ENCODE results near the gene NDUFV1. TPM values are rescaled to one million over a fixed set of nuclear protein-coding genes. Genes with fewer than 3 reads are reported as not detected.
"Not testable (repeated sequence)": the region's sequence is repeated elsewhere in the genome, so short reads cannot be mapped to it uniquely, and the experiment has no call there.

The NDUFV1 gene
- total and polyA plus RNA-seq, 4 donors, result 83.6 to 172 (median 163) TPM

GRCh38 chr11:67636962-67637361 is 30.2 kb downstream of the NDUFV1 start:
- no peak overlapping the region for H3K4me3 ChIP-seq (ENCODE audit: low read depth in 1 of 3, low read length in 3 of 3)
- H3K9ac ChIP-seq (ENCODE audit: low read depth in 1 of 2, low read length in 2 of 2), result no peak overlapping the region
- WGBS, result 88% methylated on average over 6 of the region's 6 CpGs
- no peak for DNase-seq (ENCODE audit: low spot score)
- peaks cover 1 to 21% (median 14%) of the 10 kb centered on the region in 4 donors for H3K4me1 ChIP-seq (ENCODE audit: control insufficient read depth in 4 of 4, insufficient read depth in 4 of 4, low read length in 3 of 4)
- H3K27ac ChIP-seq (ENCODE audit: low read depth in 1 of 2, low read length in 2 of 2), result no peak overlapping the region
- no peak for TF ChIP-seq SP1 (IDR thresholded peaks at IDR 0.05)
- H3K36me3 ChIP-seq (ENCODE audit: control insufficient read depth in 4 of 4, insufficient read depth in 3 of 4, low read depth in 1 of 4, low read length in 3 of 4), result no peaks in the 10 kb centered on the region
- H3K27me3 ChIP-seq (ENCODE audit: control insufficient read depth in 4 of 4, insufficient read depth in 4 of 4, low read length in 3 of 4), result no peaks in the 10 kb centered on the region
- H3K9me3 ChIP-seq (ENCODE audit: control insufficient read depth in 4 of 4, low read length in 3 of 4), result no peaks in the 10 kb centered on the region

GRCh38 chr11:67637441-67637840 is 30.7 kb downstream of the NDUFV1 start:
- DNase-seq (ENCODE audit: low spot score); H3K27me3 ChIP-seq (ENCODE audit: control insufficient read depth in 4 of 4, insufficient read depth in 4 of 4, low read length in 3 of 4); H3K4me3 ChIP-seq (ENCODE audit: low read depth in 1 of 3, low read length in 3 of 3); H3K36me3 ChIP-seq (ENCODE audit: control insufficient read depth in 4 of 4, insufficient read depth in 3 of 4, low read depth in 1 of 4, low read length in 3 of 4); H3K27ac ChIP-seq (ENCODE audit: low read depth in 1 of 2, low read length in 2 of 2); H3K9me3 ChIP-seq (ENCODE audit: control insufficient read depth in 4 of 4, low read length in 3 of 4); H3K9ac ChIP-seq (ENCODE audit: low read depth in 1 of 2, low read length in 2 of 2): not testable (repeated sequence)
- peaks cover 0 to 16% (median 10%) of the 10 kb centered on the region in 4 donors for H3K4me1 ChIP-seq (ENCODE audit: control insufficient read depth in 4 of 4, insufficient read depth in 4 of 4, low read length in 3 of 4)
- WGBS, result 93% methylated on average over 3 of the region's 3 CpGs

GRCh38 chr11:67638535-67639437 is 32.0 kb downstream of the NDUFV1 start:
- Histone ChIP-seq H3K9me3 (ENCODE audit: control insufficient read depth in 4 of 4, low read length in 3 of 4) (no peaks in the 10 kb centered on the region), H3K27ac (ENCODE audit: low read depth in 1 of 2, low read length in 2 of 2) (no peak overlapping the region), H3K9ac (ENCODE audit: low read depth in 1 of 2, low read length in 2 of 2) (no peak overlapping the region), H3K27me3 (ENCODE audit: control insufficient read depth in 4 of 4, insufficient read depth in 4 of 4, low read length in 3 of 4) (no peaks in the 10 kb centered on the region), H3K4me3 (ENCODE audit: low read depth in 1 of 3, low read length in 3 of 3) (no peak overlapping the region), H3K36me3 (ENCODE audit: control insufficient read depth in 4 of 4, insufficient read depth in 3 of 4, low read depth in 1 of 4, low read length in 3 of 4) (peaks cover 0 to 6% (median 0%) of the 10 kb centered on the region in 4 donors), H3K4me1 (ENCODE audit: control insufficient read depth in 4 of 4, insufficient read depth in 4 of 4, low read length in 3 of 4) (peaks cover 0 to 5% (median 3%) of the 10 kb centered on the region in 4 donors)
- WGBS, result 93% methylated on average over 24 of the region's 24 CpGs
- no peak for TF ChIP-seq HNF4A (conservative IDR thresholded peaks at IDR 0.05)
- no peak for TF ChIP-seq SP1 (IDR thresholded peaks at IDR 0.05)
- no peak for TF ChIP-seq RXRA (IDR thresholded peaks at IDR 0.05)
- TF ChIP-seq JUND (IDR thresholded peaks at IDR 0.05), result no peak
- no peak for TF ChIP-seq EGR1 (IDR thresholded peaks at IDR 0.05; ENCODE audit: low read depth in 2 of 2)
- TF ChIP-seq, protein P1, sequence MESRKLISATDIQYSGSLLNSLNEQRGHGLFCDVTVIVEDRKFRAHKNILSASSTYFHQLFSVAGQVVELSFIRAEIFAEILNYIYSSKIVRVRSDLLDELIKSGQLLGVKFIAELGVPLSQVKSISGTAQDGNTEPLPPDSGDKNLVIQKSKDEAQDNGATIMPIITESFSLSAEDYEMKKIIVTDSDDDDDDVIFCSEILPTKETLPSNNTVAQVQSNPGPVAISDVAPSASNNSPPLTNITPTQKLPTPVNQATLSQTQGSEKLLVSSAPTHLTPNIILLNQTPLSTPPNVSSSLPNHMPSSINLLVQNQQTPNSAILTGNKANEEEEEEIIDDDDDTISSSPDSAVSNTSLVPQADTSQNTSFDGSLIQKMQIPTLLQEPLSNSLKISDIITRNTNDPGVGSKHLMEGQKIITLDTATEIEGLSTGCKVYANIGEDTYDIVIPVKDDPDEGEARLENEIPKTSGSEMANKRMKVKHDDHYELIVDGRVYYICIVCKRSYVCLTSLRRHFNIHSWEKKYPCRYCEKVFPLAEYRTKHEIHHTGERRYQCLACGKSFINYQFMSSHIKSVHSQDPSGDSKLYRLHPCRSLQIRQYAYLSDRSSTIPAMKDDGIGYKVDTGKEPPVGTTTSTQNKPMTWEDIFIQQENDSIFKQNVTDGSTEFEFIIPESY (IDR thresholded peaks at IDR 0.05), result no peak
- TF ChIP-seq FOXA1 (IDR thresholded peaks at IDR 0.05), result no peak
- TF ChIP-seq NR2F2 (IDR thresholded peaks at IDR 0.05), result no peak
- no peak for TF ChIP-seq YY1 (IDR thresholded peaks at IDR 0.05)
- TF ChIP-seq TAF1 (conservative IDR thresholded peaks at IDR 0.05), result no peak
- no peak for TF ChIP-seq MAX (IDR thresholded peaks at IDR 0.05)
- no peak for TF ChIP-seq GABPA (IDR thresholded peaks at IDR 0.05 in 1 of 2, conservative IDR thresholded peaks at IDR 0.05 in 1 of 2)
- no peak for TF ChIP-seq FOXA2 (IDR thresholded peaks at IDR 0.05)
- no peak for DNase-seq (ENCODE audit: low spot score)

All from liver (tissue), 9 donors.